Heart left ventricle (tissue), 16 donors: ENCODE results near the gene RASEF. TPM values are rescaled to one million over a fixed set of nuclear protein-coding genes. Genes with fewer than 3 reads are reported as not detected.

Source experiments
- ATAC-seq, 4 donors: fragments of 200-7000 bp; cut with Tn5 transposase; one replicate each; pipeline ENCODE4 v1.9.1; 2020 to 2022; ENCODE audit warnings: moderate library complexity in 4 of 4, mild to moderate bottlenecking in 3 of 4, moderate number of reproducible peaks in 1 of 4
- DNase-seq, 5 donors: peaks; one replicate each; pipeline ENCODE4 v3.0.0-alpha.2; 2020
- H3K27ac ChIP-seq, 12 donors: fragments of 200-600 bp; sonication (generic) in 4 of 12; one replicate each; pipeline versions ENCODE4 v1.5.0 to v1.8.0; 2016 to 2022; ENCODE audit warnings: mild to moderate bottlenecking in 2 of 12
- H3K27me3 ChIP-seq, 9 donors: fragments of 200-600 bp; sonication (generic) in 2 of 9; one replicate each; pipeline versions ENCODE4 v1.5.1 to v1.8.0; 2016 to 2022; ENCODE audit warnings: mild to moderate bottlenecking in 3 of 9
- H3K36me3 ChIP-seq, 9 donors: fragments of 200-600 bp; sonication (generic) in 2 of 9; one replicate each; pipeline versions ENCODE4 v1.5.0 to v1.8.0; 2018 to 2022; ENCODE audit warnings: mild to moderate bottlenecking in 2 of 9
- H3K4me1 ChIP-seq, 12 donors: fragments of 200-600 bp; sonication (generic) in 4 of 12; one replicate each; pipeline versions ENCODE4 v1.5.0 to v1.8.0; 2016 to 2022; ENCODE audit warnings: mild to moderate bottlenecking in 3 of 12
- H3K4me3 ChIP-seq, 12 donors: fragments of 200-600 bp; sonication (generic) in 4 of 12; one replicate each; pipeline versions ENCODE4 v1.5.0 to v1.8.0; 2017 to 2022; ENCODE audit warnings: mild to moderate bottlenecking in 9 of 12, moderate library complexity in 4 of 12
- H3K9me3 ChIP-seq, 12 donors: fragments of 200-600 bp; sonication (generic) in 4 of 12; one replicate each; pipeline versions ENCODE4 v1.5.0 to v1.8.0; 2016 to 2022; ENCODE audit warnings: mild to moderate bottlenecking in 1 of 12
- POLR2A ChIP-seq, 2 donors: fragments of 450-650 bp; IDR thresholded peaks; one replicate each; pipeline ENCODE4 v1.6.1; 2017; ENCODE audit warnings: antibody characterized with exemption in 2 of 2, mild to moderate bottlenecking in 2 of 2, moderate library complexity in 2 of 2
- WGBS, 4 donors: extraction: QIAGEN DNeasy Blood & Tissue Kit in 2 of 4; methylation state at CpG; one replicate each; pipeline versions ENCODE4 v1.1.5 to v1.1.7; 2013 to 2018; 5-methylcytosine and 5-hydroxymethylcytosine counted together
- intact Hi-C, 10 donors: fragments of 100-400 bp; cut with DNase I; formaldehyde crosslinking; loops; one replicate each; pipeline versions ENCODE4 v1.11.1 to v1.14.2; 2022
- polyA plus RNA-seq, 2 donors: library from polyadenylated mRNA; stranded (reverse); fragments of 200-250 nt; gene quantifications; one replicate each; pipeline ENCODE4 v1.2.3, GENCODE V29; 2013
- total RNA-seq, 9 donors: library from RNA; depleted of rRNA in 2 of 9; stranded (reverse); fragments of >200 nt in 2 of 9; fragmentation: NEBNext Ultra II Directional in 3 of 9; extraction: Animal tissue kit (Norgen Biotek cat#: 25700) in 3 of 9; gene quantifications; one replicate each; pipeline versions ENCODE4 v1.1.0 to v1.2.4, GENCODE V29; 2016 to 2023
- TF ChIP-seq, protein P1 (sequence below), 12 donors: fragments of 200-600 bp; sonication (generic) in 4 of 12; IDR thresholded peaks; one replicate each; pipeline versions ENCODE4 v1.5.0 to v1.8.0; 2018 to 2022; ENCODE audit warnings: antibody characterized with exemption in 12 of 12, mild to moderate bottlenecking in 5 of 12
- donor health status: ischemic (EF 13 %, LVEDD 7.1; RV severe dilation, severe dysfunction).
- donor health status: healthy with polysubstance abuse.
- donor health status: DM: no; HTN: yes; CAD: no.
- donor health status: DM: no; HTN: no; CAD: no.
- donor health status: ischemic (EF 25% LVEDD 6.9; RV normal size, moderate dysfunction).
- donor health status: ischemic (EF 25% LVEDD 5.7; RV mildly dilated, moderate dysfunction).
- donor health status: healthy.
- donor health status: DM: yes; HTN: yes; CAD: no.
- donor health status: ischemic (EF 35%, LVEDD 5.7; RV mildly dilated, moderate dysfunction).
- donor health status: nonischemic (EF 11% LVEDD 7.7; RV severe dilation, severe dysfunction).
- donor health status: DM: yes; HTN: yes; CAD: no.
- donor health status: PGD.
- donor health status: ischemic (EF 29% LVEDD 5.4; RV normal size, mild dysfunction).
- donor health status: nonischemic (EF 23%, LVEDD 6.1; RV moderate dilation, normal function).

The RASEF gene
- total and polyA plus RNA-seq, 11 donors = 0.05 to 0.20 (median 0.08) TPM; not detected in 4

DNA sequence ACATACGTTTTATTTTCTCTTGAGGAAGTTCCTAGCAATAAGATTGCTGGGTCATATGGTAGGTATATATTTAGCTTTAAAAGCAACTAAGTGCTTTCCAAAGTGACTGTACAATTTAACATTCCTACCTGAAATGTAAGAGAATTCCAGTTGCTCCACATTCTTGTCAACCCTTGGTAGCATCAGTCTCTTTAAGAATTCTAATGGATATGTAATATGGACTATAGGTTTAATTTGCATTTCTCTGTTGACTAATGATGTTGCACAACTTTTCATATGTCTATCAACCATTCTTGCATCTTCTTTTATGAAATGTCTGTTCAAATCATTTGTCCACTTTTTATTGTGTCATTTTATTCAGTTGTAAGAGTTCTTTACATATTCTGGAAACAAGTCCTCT is 6.7 kb upstream of the RASEF start:
- ATAC-seq (no peak), DNase-seq (no peak)
- intact Hi-C loops = no loop called here
- WGBS, 4 donors = 53 to 81% (median 67%) methylated on average over 1 of the region's 1 CpG
- no peak for TF ChIP-seq POLR2A (IDR thresholded peaks at IDR 0.05)
- TF ChIP-seq, protein P1, sequence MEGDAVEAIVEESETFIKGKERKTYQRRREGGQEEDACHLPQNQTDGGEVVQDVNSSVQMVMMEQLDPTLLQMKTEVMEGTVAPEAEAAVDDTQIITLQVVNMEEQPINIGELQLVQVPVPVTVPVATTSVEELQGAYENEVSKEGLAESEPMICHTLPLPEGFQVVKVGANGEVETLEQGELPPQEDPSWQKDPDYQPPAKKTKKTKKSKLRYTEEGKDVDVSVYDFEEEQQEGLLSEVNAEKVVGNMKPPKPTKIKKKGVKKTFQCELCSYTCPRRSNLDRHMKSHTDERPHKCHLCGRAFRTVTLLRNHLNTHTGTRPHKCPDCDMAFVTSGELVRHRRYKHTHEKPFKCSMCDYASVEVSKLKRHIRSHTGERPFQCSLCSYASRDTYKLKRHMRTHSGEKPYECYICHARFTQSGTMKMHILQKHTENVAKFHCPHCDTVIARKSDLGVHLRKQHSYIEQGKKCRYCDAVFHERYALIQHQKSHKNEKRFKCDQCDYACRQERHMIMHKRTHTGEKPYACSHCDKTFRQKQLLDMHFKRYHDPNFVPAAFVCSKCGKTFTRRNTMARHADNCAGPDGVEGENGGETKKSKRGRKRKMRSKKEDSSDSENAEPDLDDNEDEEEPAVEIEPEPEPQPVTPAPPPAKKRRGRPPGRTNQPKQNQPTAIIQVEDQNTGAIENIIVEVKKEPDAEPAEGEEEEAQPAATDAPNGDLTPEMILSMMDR (IDR thresholded peaks at IDR 0.05) = no peak
- H3K4me1 ChIP-seq = no peaks in the 10 kb centered on the region
- no peak overlapping the region for H3K27ac ChIP-seq
- no peaks in the 10 kb centered on the region for H3K9me3 ChIP-seq
- no peaks in the 10 kb centered on the region for H3K36me3 ChIP-seq
- no peak overlapping the region for H3K4me3 ChIP-seq
- peaks cover 0 to 14% (median 2%) of the 10 kb centered on the region in 9 donors for H3K27me3 ChIP-seq

GRCh38 chr9:83068414-83068813 is 5.5 kb upstream of the RASEF start:
- WGBS, 4 donors = 68 to 82% (median 72%) methylated on average over 1 of the region's 1 CpG
- Histone ChIP-seq H3K27me3 (peaks cover 1 to 27% (median 8%) of the 10 kb centered on the region in 9 donors), H3K36me3 (no peaks in the 10 kb centered on the region), H3K27ac (no peak overlapping the region), H3K4me1 (no peaks in the 10 kb centered on the region), H3K4me3 (no peak overlapping the region), H3K9me3 (no peaks in the 10 kb centered on the region)
- no peak for TF ChIP-seq POLR2A (IDR thresholded peaks at IDR 0.05)
- TF ChIP-seq, protein P1 (IDR thresholded peaks at IDR 0.05) = no peak
- ATAC-seq = no peak
- DNase-seq = no peak
- intact Hi-C loops = no loop called here

GRCh38 chr9:83067579-83067978 is 4.6 kb upstream of the RASEF start:
- Histone ChIP-seq H3K9me3 (no peaks in the 10 kb centered on the region), H3K27me3 (peaks cover 8 to 35% (median 16%) of the 10 kb centered on the region in 9 donors), H3K36me3 (no peaks in the 10 kb centered on the region), H3K4me3 (no peak overlapping the region), H3K4me1 (peaks cover 0 to 8% (median 5%) of the 10 kb centered on the region in 12 donors), H3K27ac (no peak overlapping the region)
- ATAC-seq = no peak
- no peak for DNase-seq
- TF ChIP-seq POLR2A (IDR thresholded peaks at IDR 0.05) = no peak
- TF ChIP-seq, protein P1 (IDR thresholded peaks at IDR 0.05) = no peak
- WGBS, 4 donors = 85 to 93% (median 87%) methylated on average over 2 of the region's 2 CpGs
- intact Hi-C loops = no loop called here

DNA sequence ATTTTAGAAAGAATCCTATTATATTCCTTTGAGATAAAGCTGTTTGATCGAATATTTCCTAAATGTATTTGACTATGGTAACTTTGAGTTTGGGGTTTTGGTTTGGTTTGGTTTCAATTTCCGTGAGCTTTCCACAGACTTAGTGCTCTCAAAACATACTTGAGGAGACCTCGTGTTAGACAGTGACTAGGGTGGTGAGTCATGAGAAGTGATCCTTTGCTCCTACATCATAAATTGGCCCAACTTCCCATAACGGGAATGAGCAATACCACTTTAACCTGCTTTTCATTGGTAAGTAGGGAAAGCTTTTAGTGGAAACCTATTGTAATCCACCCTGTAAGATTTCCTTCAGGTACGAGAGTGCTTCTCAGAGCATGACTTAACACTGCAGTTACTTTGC is 3.8 kb upstream of the RASEF start:
- DNase-seq (no peak), ATAC-seq (no peak)
- Histone ChIP-seq H3K27ac (no peak overlapping the region), H3K4me1 (peaks cover 0 to 16% (median 10%) of the 10 kb centered on the region in 12 donors), H3K36me3 (no peaks in the 10 kb centered on the region), H3K9me3 (no peaks in the 10 kb centered on the region), H3K27me3 (peaks cover 15 to 43% (median 23%) of the 10 kb centered on the region in 9 donors), H3K4me3 (no peak overlapping the region)
- TF ChIP-seq POLR2A (IDR thresholded peaks at IDR 0.05) = no peak
- TF ChIP-seq, protein P1 (IDR thresholded peaks at IDR 0.05) = no peak
- intact Hi-C loops = no loop called here
- WGBS, 4 donors = 80 to 88% (median 84%) methylated on average over 5 of the region's 5 CpGs
